ENCODE measurements around the gene GNL1. TPM values are rescaled to one million over a fixed set of nuclear protein-coding genes. Genes with fewer than 3 reads are reported as not detected.

Gene GNL1
- total RNA-seq, 1 experiment from 2014 or later, result 113 TPM

GRCh38 chr6:30533460-30534294 lies 22.6 kb downstream of the GNL1 start:
- H4K20me1 ChIP-seq (ENCODE audit: insufficient read depth), result no peaks in the 10 kb centered on the region
- ATAC-seq (no peak), DNase-seq (ENCODE audit: low read depth, low spot score) (no peak)
- ChIA-PET CTCF (interaction anchor here (1.1 to 1.5 kb wide), 2 partner anchors 51 to 80 kb away, joined by 4 to 24 read pairs; no protein-coding TSS in a partner anchor), POLR2A (interaction anchor here (0.6 to 1.4 kb wide), 3 partner anchors 11 to 43 kb away, joined by 3 to 4 read pairs (median 4); no protein-coding TSS in a partner anchor), RAD21 (ENCODE audit: low non-redundant PET in 1 of 2, low total read pairs in 2 of 2, uncharacterized antibody in 2 of 2, unreplicated experiment in 2 of 2) (no interaction called here)
- H3K9ac ChIP-seq (ENCODE audit: low read length), result no peak overlapping the region
- H3K4me2 ChIP-seq (ENCODE audit: low read length), result no peak overlapping the region
- no peak overlapping the region for H3K4me3 ChIP-seq (replicated peaks in 1 of 2; ENCODE audit: low read depth in 1 of 2, low read length in 2 of 2)
- no peaks in the 10 kb centered on the region for H3K27me3 ChIP-seq (ENCODE audit: insufficient read depth, low read length)
- H3K36me3 ChIP-seq (ENCODE audit: control insufficient read depth in 1 of 2, insufficient read depth in 2 of 2, low read length in 2 of 2), result no peaks in the 10 kb centered on the region
- no TSS peak for BruUV-seq (replicated peaks)
- H2AFZ ChIP-seq (ENCODE audit: low read depth, low read length, poor library complexity, severe bottlenecking), result no peak overlapping the region
- no peak for TF ChIP-seq SP1 (IDR thresholded peaks at IDR 0.05; ENCODE audit: low read depth)
- no peak for TF ChIP-seq EZH2 (IDR thresholded peaks at IDR 0.05)
- no peak for TF ChIP-seq FOSL1 (IDR thresholded peaks at IDR 0.05; ENCODE audit: low read depth)
- TF ChIP-seq, protein P1, sequence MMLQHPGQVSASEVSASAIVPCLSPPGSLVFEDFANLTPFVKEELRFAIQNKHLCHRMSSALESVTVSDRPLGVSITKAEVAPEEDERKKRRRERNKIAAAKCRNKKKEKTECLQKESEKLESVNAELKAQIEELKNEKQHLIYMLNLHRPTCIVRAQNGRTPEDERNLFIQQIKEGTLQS (IDR thresholded peaks at IDR 0.05), result no peak
- no peak for TF ChIP-seq POLR2A (IDR thresholded peaks at IDR 0.05; ENCODE audit: borderline replicate concordance, extremely low read depth, insufficient read depth, insufficient read length)
- no peak for TF ChIP-seq RAD21 (IDR thresholded peaks at IDR 0.05; ENCODE audit: low read depth)
- no peak for TF ChIP-seq SIN3A (IDR thresholded peaks at IDR 0.05; ENCODE audit: low read depth)
- TF ChIP-seq EZH2phosphoT487 (IDR thresholded peaks at IDR 0.05; ENCODE audit: borderline replicate concordance), result no peak
- no peak for TF ChIP-seq ELF1 (IDR thresholded peaks at IDR 0.05; ENCODE audit: borderline replicate concordance, low read depth)
- TF ChIP-seq ZBTB33 (IDR thresholded peaks at IDR 0.05; ENCODE audit: extremely low read depth, insufficient replicate concordance, low read length), result no peak
- no peak for TF ChIP-seq SRF (IDR thresholded peaks at IDR 0.05; ENCODE audit: low read depth)
- TF ChIP-seq EGR1 (IDR thresholded peaks at IDR 0.05; ENCODE audit: low read depth), result no peak
- no peak for TF ChIP-seq POLR2AphosphoS5 (IDR thresholded peaks at IDR 0.05; ENCODE audit: low read depth, low read length)
- TF ChIP-seq TCF7L2 (IDR thresholded peaks at IDR 0.05; ENCODE audit: borderline replicate concordance, extremely low read depth, insufficient read depth, insufficient read length), result no peak
- peaks cover 0 to 4% of the 10 kb centered on the region in 2 experiments; a peak in 2 of 4 replicates for H3K4me1 ChIP-seq (ENCODE audit: control insufficient read depth in 1 of 2, insufficient read depth in 2 of 2, low read length in 2 of 2)
- intact Hi-C loops (cut with micrococcal nuclease), result no loop called here
- H3K27ac ChIP-seq (ENCODE audit: low read depth, low read length), result no peak overlapping the region
- no peaks in the 10 kb centered on the region for H3K9me2 ChIP-seq (ENCODE audit: insufficient read depth)
- H3K79me2 ChIP-seq (ENCODE audit: insufficient read depth, low read length), result no peaks in the 10 kb centered on the region
- no peaks in the 10 kb centered on the region for H3K9me3 ChIP-seq (ENCODE audit: control insufficient read depth in 1 of 2, insufficient read depth in 1 of 2, low read depth in 1 of 2, low read length in 2 of 2)

All from HCT116 (cell line).